OCI-M2 (cell line): ENCODE results near the gene TECR.
"Not testable (repeated sequence)": the region's sequence is repeated elsewhere in the genome, so short reads cannot be mapped to it uniquely, and the experiment has no call there.

Experiments
- DNase-seq: peaks from one replicate; lab custom pipeline; 2025; ENCODE audit not compliant: unreplicated experiment; lab: John Stamatoyannopoulos, UW

TECR gene

GRCh38 chr19:14529254-14530004, at the start of gene TECR:
TSS of gene TECR (plus strand) at chr19:14529594. CDS start at chr19:14529697, 103 bp downstream.
- peak; percentile 100 for DNase-seq

GRCh38 chr19:14479975-14480699, 49.3 kb upstream of the TECR start:
- DNase-seq: no peak

- no peak for DNase-seq
Observed at GRCh38 chr19:14480700-14481079, 48.7 kb upstream of the TECR start.

- no peak for DNase-seq
Observed at GRCh38 chr19:14482172-14482941, 47.0 kb upstream of the TECR start.

GRCh38 chr19:14487370-14488125, 41.8 kb upstream of the TECR start:
- no peak for DNase-seq

- no peak for DNase-seq
Observed at GRCh38 chr19:14492756-14493337, 36.5 kb upstream of the TECR start.

GRCh38 chr19:14494411-14494810, 35.0 kb upstream of the TECR start:
- DNase-seq: no peak

GRCh38 chr19:14494910-14495671, 34.3 kb upstream of the TECR start:
- DNase-seq: no peak

GRCh38 chr19:14495672-14496028, 33.7 kb upstream of the TECR start:
- no peak for DNase-seq

- DNase-seq: peak; percentile 94
Observed at GRCh38 chr19:14496029-14496833, 33.2 kb upstream of the TECR start, which contains the start of gene GIPC1. TSS of gene GIPC1 (minus strand) at chr19:14496127. CDS start at chr19:14482976, 13,151 bp downstream.

- no peak for DNase-seq
Observed at GRCh38 chr19:14496834-14497227, 32.6 kb upstream of the TECR start.

- no peak for DNase-seq
Observed at GRCh38 chr19:14497228-14497921, 32.0 kb upstream of the TECR start.

- DNase-seq: no peak
Observed at GRCh38 chr19:14502334-14503092, 26.9 kb upstream of the TECR start.

- no peak for DNase-seq
Observed at GRCh38 chr19:14503285-14503684, 26.1 kb upstream of the TECR start.

- not testable (repeated sequence) for DNase-seq
Observed at GRCh38 chr19:14504575-14504974, 24.8 kb upstream of the TECR start.

- DNase-seq: no peak
Observed at GRCh38 chr19:14505488-14506239, 23.7 kb upstream of the TECR start.
